NCI-H2081 treated with DMSO at 0.1 percent for 48 hours (cell line): ENCODE results near the gene MSH4.
"Not testable (repeated sequence)": the region's sequence is repeated elsewhere in the genome, so short reads cannot be mapped to it uniquely, and the experiment has no call there.

Experiments
- DNase-seq: peaks from one replicate; lab custom pipeline; 2025; lab: John Stamatoyannopoulos, UW

Gene MSH4

DNA sequence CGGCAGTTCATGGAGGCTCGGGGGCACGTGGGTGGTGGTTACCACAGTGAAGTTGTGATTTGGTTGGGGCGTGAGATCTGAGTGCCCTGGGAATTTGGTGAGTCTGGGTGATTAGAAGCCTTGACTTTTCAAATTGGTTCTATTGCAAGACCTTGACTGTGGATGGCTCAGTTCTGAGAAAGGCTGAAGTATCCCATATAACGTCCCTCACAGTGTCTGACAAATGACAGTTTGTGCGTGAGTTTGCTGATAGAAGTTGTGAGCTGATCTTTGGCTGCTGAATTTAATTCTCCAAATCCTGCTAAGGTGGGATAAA lies 549 bp downstream of the MSH4 start:
- DNase-seq, result no peak

DNA sequence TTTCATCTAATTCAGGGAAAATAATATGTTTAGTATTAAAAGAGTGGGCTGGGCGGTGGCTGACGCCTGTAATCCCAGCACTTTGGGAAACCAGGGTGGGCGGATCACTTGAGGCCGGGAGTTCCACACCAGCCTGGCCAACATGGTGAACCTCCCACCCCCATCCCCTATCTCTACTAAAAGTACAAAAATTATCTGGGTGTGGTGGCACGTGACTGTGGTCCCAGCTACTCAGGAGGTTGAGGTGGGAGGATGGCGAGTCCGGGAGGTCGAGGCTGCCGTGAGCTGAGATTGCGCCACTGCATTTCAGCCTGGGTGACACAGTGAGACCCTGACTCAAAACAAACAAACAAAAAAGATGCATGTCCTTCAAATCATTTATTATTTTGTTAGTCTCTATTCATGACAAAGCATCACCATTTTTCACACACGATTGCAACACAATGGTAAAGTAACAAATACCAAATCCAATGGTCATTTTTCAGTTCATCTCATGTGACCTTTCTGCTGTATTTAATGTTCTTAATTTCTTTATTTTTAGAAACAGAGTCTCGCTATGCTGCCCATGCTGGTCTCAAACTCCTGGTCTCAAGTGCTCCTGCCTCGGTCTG lies 1.0 kb downstream of the MSH4 start:
- DNase-seq, result no peak

DNA sequence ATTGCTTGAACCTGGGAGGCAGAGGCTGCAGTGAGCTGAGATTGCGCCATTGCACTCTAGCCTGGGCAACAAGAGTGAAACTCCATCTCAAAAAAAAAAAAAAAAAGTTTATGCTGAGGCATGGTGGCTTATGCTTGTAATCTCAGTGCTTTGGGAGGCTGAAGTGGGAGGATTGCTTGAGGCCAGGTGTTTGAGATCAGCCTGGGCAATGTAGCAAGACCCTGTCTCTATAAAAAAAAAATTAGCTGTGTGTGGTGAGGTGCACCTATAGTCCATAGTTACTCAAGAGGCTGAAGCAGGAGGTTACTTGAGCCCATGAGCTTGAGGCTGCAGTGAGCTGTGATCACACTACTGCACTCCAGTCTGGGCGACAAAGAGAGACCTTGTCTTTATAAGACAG lies 4.8 kb downstream of the MSH4 start:
- DNase-seq, result not testable (repeated sequence)

DNA sequence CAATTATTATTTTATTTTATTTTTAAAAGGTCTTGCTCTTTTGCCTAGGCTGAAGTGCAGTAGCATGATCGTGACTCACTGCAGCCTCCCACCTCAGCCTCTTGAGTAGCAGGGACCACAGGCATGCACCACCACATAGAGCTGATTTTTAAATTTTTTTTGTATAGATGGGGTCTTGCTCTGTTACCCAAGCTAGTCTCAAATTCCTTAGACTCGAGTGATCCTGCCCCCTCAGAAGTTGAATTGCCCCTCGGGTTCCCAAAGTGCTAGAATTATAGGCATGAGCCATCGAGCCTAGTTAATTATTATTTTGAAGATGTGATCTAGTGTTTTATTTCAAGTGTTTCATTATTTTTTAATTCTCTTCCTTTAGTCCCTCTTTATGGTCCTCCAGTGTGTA lies 12.2 kb downstream of the MSH4 start:
- DNase-seq, result no peak

DNA sequence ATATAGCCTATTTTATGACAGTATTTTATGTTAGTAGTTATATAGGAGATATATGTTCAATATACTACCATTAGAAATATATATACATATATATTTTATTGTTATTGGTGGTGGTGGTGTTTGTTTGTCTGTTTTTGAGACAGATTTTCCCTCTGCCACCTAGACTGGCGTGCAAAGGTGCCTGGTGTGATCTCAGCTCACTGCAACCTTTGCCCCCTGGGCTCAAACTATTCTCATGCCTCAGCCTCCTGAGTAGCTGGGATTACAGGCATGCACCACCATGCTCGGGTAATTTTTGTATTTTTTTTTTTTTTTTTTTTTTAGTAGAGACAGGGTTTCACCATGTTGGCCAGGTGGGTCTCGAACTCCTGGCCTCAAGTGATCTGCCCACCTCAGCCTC lies 13.4 kb downstream of the MSH4 start:
- not testable (repeated sequence) for DNase-seq

DNA sequence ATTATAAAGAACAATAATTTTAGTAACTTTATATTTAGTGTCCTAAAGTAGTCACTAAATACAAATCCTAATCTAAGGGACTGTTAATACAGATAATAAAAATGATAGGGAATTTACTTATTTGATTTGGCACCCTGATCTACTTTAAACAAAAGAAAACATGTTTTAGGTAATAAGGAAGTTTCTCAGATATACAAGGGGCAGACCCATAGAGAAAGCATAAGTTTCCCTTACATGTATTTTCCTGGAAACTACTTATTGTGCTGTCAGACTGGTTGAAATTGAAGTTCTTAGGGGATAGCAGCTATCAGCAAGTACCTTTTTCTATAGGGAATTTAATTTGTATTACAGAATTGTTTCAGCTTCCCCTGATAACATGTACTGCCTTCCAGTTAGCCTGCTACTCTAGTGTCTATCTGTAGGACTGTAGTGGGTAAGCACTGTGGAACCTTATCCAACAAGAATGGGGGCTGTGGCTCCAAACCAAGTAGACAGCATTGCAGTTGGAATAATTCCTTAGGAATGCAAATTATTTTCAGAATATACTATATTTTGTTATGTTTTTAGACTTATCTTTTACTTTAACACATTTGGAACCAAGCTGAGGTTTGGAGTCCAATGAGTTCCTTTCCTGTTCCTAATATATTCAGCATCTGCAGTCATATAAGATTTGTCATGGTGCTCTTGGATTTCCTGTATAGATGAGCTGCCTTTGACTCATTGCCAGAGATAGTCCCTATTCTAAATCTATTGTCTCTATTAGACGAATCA lies 14.7 kb downstream of the MSH4 start:
- no peak for DNase-seq

DNA sequence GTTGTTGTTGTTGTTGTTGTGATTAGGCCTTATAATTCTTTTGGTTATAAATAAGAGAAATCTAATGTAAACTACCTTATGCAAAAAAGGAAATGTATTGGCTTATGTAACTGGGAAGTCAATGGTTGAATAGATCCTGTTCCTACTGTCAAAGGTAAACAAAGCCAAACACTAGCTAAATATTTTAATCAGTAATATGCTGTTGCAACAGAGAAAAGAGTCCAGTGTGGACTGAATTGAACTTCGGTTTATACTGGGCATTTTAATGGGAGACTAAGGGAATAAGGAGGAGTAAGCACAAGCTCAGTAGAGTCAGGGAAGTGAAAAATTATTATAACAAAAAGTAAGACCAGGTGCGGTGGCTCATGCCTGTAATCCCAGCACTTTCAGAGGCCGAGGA lies 15.4 kb downstream of the MSH4 start:
- no peak for DNase-seq

DNA sequence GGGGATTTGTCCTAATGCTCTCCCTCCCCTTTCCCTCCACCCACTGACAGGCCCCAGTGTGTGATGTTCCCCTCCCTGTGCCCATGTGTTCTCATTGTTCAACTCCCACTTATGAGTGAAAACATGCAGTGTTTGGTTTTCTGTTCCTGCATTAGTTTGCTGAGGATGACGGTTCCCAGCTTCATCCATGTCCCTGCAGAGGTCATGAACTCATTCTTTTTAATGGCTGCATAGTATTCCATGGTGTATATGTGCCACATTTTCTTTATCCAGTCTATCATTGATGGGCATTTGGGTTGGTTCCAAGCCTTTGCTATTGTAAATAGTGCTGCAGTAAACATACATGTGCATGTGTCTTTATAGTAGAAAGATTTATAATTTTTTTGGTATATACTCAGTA lies 26.9 kb downstream of the MSH4 start:
- not testable (repeated sequence) for DNase-seq

DNA sequence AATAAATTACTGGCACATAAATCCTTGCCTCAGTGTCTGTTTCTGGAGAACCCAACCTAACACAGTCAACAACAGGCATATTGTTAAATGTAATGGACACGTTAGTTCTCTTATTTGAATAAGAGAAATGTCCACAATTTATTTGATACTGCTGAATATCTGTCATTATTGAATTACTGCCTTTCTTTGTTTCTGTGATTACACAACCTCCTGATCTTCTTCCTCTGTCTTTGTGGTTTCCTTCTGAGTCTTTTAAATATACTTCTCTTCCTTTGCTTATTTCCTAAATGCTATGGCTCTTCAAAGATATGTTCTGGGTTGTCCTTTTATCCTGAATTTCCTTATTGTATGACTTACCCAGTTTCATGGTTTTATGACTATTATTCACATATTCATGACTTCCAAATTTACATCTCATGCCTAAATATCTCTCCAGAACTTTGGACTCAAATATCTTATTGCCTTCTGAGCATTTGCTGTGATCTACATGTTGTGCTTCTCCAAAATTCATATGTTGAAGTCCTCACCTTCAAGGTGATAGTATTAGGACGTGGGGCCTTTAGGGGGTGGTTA lies 39.9 kb downstream of the MSH4 start:
- no peak for DNase-seq

DNA sequence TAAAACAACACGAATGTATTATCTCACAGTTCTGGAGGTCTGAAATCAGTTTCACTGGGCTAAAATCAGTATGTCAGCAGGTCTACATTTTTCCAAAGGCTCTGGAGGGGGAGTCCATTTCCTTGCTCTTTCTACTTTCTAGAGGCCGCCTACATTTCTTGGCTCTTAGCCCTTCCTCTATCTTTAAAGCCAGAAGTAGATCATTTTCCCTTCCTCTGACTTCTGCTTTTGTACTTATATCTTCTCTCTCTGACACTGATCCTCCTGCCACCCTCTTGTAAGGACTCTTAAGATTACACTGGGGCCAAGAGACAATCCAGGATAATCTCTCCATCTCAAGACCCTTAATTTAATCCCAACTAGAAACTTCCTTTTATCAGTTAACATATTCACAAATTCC lies 41.4 kb downstream of the MSH4 start:
- DNase-seq, result no peak

DNA sequence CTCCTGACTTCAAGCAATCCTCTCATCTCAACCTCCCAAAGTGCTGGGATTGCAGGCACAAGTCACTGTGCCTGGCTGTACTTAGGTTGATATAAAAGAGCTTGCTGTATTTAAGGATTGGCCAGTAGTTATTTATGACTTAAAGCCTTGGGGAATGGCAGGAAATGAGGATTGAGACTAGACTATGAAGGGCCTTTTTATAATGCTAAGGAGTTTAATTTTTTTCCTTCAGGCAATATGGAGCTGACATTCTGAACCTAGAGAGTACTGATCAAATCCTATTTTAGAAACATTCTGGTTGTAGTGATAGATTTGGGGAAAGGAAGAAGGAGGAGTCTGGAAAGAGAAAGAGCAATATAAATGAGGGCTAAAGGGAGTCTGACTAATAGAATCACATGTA lies 44.7 kb downstream of the MSH4 start:
- DNase-seq, result no peak

DNA sequence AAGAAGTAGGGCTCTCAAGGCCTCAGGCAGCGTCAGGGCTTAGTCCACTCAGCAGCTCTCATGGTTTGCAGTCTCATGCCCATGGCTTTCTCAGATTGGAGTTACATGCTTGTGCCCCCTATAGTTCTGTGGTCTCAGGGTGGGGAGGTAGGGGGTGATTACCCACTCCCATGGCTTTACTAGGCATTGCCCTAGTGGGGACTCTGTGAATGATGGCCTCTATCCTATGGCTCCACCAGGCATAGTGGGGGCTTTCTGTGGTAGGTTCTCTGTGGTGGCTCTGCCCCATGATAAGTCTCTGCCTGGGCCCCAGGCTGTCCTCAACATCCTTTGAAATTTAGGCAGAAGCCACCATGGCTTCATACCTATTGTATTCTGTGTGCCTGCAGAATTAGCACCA lies 48.9 kb downstream of the MSH4 start:
- DNase-seq, result no peak

DNA sequence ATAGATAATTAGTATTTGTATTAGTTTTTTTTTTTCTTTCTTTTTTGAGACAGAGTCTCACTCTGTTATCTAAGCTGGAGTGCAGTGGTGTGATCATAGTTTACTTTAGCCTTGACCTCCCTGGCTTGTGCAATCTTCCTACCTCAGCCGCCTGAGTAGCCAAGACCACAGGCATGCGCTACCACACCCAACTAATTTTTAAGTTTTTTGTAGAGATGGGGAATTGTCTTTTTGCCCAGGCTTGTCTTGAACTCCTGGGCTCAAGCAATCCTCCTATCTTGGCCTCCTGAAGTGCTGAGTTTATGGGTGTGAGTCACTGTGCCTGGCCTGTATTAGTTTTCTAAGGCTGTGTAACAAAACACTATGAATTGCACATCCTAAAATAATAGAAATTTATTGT lies 58.3 kb downstream of the MSH4 start:
- DNase-seq, result no peak

DNA sequence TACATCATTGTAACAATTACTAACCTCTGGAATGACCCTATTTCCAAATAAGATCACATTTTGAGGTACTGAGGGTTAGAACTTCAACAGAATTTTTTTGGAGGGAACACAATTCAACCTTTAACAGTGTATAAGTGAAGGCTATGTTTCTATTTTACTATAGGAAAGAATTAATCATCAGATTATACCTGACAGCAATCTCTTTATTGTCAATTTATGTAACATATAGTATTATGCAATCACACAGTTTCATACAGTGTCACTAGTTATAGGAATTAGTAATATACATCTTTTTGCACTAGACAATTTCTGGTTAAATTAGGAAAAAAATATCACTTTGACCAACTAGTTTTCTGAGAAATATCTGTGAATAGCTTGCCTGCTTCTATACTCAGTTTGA lies 59.1 kb downstream of the MSH4 start:
- no peak for DNase-seq

DNA sequence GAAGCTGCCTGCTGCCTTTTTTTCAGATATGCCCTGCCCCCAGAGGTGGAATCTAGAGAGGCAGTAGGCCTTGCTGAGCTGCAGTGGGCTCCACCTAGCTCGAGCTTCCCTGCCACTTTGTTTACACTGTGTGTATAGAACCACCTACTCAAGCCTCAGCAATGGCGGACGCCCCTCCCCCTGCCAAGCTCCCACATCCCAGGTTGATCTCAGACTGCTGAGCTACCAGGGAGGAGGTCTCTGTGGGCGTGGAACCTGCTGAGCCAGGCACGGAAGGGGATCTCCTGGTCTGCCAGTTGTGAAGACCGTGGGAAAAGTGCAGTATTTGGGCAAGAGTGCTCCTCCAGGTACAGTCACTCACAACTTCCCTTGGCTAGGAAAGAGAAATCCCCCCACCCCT lies 65.1 kb downstream of the MSH4 start:
- DNase-seq, result no peak

DNA sequence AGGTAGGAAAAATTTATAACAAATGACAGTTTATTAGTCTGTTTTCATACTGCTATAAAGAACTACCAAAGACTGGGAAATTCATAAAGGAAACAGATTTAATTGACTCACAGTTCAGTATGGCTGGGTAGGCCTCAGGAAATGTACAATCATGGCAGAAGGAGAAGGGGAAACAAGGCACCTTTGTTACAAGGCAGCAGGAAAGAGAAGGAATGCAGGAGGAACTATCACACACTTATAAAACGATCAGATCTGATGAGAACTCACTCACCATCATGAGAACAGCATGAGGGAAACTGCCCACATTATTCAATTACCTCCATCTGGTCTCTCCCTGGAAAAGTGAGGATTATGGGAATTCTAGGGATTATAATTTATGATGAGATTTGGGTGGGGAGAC lies 74.3 kb downstream of the MSH4 start:
- DNase-seq, result no peak

DNA sequence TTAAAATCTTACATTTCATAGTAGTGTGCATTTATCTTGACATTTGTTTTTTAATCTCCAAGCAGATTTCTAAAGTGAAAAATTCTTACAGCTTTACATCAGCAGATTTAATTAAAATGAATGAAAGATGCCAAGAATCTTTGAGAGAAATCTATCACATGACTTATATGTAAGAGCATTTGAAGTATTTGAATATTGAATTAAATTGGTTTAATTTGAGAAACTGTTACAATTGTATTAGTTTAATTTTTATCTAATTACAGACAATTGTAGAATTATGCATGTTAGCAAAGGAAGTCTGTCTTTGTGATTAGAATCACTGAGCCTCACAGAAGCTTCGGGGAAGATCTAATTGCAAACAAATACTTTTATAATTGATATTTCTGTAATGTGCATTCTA lies 83.3 kb downstream of the MSH4 start:
- DNase-seq, result no peak

DNA sequence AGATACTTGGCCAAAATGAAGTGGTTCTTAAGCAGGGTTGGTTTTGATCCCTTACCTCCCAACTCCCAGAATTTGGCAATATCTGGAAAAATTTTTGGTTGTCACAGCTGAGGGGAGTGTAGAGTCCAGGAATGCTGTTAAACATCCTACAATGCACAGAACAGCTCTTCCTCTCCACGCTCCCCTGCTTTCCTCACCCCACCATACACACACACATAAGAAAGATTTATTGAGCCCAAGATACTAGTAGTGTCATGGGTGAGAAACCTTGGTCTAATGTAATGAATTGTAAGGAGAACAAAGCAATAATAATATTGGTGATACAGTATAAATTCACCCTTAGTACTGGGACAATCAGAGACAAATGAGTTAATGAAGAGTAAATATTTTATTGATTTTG lies 87.8 kb downstream of the MSH4 start:
- DNase-seq, result no peak

DNA sequence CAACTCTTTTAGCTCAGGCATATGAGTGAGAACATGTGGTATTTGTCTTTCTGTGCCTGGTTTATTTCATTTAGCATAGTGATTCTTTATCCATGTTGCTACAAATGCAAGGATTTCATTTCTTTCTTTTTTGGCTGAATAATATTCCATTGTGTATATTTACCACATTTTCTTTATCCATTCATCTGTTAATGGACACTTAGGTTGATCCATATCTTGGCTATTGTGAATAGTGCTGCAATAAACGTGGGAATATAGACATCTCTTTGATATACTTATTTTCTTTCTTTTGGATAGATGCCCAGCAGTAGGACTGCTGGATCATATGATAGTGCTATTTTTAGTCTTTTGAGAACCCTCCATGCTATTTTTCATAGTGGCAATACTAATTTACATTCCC lies 104.7 kb downstream of the MSH4 start:
- no peak for DNase-seq

DNA sequence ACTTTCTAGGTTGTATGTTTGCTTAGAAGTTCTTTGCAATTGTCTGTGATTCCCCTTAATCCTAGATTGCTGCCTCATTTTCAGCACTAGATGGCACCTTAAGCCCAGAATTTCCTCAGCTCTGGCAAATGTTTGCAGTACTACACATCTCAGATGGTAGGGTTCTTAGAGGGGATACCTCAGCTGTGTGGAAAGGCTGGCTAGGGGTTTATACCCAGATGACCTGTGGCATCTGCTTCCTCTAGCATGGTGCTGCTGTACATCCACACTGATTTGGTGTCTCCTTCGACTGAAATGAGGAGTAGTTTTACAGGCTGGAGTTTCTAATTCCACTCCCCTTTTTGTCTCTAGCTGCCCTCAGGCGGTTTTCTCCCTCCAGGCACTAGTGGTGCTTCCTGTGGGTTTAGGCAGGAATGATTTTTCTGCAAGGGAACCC lies 112.1 kb downstream of the MSH4 start:
- no peak for DNase-seq

DNA sequence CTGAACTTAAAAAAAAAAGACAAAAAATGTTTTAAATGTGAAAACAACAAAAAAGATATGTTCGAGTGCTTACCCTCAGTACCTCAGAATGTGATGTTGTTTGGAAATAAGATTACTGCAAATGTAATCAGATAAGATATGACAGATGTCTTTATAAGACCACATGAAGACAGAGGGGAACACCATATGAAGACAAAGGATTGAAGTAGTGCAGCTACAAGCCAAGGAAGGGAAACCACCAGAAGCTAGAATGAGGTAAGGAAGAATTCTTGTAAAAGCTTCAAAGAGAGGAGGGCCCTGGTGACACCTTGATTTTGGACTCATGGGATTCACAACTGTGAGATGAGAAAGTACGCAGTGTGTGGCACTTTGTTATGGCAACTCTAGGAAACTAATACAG lies 120.2 kb downstream of the MSH4 start:
- DNase-seq, result no peak

DNA sequence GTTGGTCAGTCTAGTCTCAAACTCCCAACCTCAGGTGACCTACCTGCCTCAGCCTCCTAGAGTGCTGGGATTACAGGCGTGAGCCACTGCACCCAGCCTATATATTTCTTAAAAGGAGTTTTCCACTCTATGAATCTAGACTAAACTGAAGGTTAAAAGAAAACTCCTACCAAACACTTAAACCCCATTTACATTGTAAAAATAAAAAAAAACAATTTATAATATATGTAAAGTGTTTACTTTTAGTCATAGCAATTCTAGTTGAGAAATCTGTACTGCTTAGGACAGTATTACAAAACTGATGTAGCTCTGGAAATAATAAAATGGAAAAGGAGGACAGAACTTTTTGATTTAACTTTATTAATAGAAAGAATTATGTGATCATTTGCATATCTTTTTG lies 126.0 kb downstream of the MSH4 start:
- DNase-seq, result no peak

DNA sequence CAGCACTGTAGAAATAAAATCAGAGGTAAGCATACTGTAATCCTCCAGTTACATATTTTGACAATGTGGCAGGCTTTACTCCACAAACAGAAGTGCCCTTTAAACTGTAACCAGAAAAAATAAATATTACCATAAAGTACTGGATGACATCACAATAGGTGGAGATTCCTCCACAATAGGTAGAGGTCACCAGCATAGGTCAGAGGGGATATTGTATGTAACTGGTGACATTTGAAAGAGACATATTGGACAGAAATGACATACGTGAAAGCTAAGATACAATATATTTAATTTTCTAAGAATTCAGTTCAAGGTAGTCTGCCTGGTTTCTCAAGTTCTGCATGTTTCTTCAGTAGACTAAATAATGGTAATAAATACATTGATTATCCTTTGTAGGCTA lies 135.6 kb downstream of the MSH4 start, which contains the start of gene ASB17:
Gene ASB17 (minus strand): TSS at position 101 of the 400 bp plus-strand sequence. CDS start 113 bp downstream, outside the sequence.
- no peak for DNase-seq

DNA sequence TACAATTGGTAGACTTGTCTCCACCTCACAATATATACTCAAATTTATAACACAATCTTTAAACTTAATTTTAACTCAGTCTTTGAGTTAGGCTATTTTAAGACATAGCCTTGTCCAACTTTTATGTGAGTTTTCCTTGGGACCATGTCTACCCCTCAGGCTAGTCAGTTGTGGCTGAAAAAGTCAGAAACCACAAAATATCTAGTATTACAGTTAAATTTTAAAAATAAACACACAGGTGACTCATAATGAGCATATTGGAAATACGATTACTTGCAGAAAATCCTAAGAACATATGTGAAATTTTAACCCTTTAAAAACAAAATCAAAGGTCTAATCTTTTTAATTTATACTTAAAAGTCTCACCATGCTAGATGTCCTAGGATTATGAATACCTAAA lies 140.4 kb downstream of the MSH4 start:
- no peak for DNase-seq
